ENCODE data around the gene CAPN10. TPM values are rescaled to one million over a fixed set of nuclear protein-coding genes. Genes with fewer than 3 reads are reported as not detected.
A peak's percentile ranks its signal among the peaks of the same experiment; 100 is the strongest.

Gene CAPN10
- total RNA-seq, 1 experiment from 2014 or later: 15.4 TPM

DNA sequence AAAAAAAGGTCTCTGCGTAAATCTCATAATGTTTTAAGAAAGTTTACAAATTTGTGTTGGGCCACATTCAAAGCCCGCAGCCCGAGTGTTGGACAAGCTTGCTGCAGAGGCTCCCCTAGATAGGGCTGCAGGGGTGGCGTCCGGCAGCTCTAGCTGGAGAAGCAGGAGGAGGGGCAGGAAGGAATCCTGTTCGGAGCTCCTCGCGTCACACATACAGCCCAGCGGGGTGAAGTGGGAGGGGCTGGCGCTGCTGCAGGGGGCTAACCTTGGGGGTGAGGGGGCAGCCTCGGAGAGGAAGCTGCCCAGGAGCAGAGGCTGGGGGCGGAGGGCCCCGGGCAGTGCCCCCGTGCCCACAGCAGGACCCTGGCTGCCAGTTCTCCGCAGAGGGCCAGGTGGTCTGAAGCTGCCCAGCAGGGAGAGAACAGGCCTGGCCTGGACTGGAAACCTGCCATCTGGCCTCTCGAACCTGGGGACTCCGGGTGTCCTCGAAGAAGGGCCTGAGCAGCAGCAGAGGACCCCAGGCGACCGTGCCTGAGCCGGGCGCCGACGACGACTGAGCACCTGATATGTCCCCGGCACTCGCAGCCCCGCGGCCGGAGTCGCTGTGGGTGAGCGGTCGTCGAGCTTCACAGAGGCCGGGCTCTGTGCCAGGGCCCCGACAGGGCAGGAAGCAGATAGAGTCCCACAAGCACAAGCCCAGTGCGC is 36.1 kb downstream of the CAPN10 start:
- no peak for DNase-seq (ENCODE audit: low spot score)

GRCh38 chr2:240623531-240624010 is 37.0 kb downstream of the CAPN10 start:
- no peak for DNase-seq (ENCODE audit: low spot score)

DNA sequence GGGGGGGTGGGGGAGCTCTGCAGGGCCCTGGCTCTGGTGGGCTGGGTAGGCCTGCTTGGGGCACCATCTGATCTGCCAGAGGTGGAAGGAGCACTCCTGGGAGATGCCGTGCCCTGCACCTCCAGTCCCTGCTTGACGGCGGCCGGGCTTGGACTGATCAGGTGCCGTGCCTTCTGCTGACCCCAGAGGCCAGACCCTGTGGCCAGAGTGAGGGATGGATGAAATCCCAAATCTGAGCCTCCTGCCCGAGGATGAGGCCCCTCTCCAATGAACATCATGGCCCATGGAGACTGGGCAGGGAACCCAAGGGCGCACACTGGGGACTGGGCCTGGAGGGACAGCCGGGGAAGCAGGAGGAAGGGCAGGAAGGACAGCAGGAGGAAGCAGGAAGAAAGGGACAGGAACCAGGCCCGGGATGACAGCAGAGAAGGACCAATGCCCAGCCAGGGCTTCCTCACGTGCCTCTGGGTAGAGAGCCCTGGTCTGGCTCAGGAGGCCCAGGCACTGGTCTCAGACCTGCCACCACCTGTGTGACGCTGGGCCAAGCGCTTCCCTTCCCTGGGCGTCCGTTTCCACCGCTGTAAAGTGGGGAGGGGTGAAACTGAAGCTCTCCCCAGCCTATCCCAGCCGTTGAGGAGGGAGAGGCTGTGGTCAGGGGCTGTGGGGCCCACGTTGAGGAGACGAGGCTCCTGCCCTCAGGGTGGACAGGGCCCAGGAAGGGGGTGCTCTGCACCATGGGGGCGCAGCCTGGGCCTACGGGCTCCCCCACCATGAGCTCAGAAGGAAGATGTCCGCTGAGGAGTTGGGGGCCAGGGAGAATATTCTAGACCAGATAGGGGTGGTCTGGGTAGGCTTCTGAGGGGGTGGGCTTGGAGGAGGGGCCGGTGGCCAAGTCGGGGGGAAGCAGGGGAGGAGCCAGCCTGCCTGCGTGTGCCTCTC is 37.7 kb downstream of the CAPN10 start:
- DNase-seq (ENCODE audit: low spot score): no peak

DNA sequence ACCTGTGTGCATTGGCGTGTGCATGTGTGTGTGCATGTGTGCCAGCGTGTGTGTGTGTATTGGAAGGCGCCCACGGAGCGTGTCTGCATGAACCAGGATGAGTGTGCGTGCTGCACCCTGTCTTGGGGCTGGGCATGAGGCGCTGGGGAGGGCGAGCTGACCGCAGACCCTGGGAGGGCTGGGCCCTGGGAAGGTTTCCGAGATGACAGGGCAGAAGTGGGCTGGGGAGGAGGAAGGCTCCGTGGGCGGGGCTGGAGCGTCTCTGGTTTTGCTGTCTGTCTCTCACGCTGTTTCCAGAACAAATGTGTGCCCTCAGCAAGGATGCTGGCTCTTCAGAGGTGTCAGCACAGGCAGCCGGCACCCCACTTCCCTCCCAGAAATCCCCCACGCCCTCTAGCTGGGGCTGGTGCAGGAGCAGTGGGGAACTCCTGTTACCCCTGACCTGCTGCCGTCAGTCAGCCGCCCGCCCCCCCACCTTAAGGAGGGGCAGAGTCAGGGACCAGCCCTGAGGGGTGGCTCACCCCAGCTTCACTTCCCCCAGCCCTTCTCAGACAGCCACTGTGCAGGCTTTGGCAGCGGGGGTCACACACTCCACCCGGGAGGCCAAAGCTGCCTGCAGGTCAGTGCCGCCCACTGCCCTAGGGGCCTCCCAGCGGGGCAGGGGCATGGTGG is 38.6 kb downstream of the CAPN10 start, which contains the start of gene GPR35:
Gene GPR35 (plus strand): TSS at position 531 of the 672 bp plus-strand sequence. CDS start 4,473 bp downstream, outside the sequence.
- peak; percentile 82 for DNase-seq (ENCODE audit: low spot score)

DNA sequence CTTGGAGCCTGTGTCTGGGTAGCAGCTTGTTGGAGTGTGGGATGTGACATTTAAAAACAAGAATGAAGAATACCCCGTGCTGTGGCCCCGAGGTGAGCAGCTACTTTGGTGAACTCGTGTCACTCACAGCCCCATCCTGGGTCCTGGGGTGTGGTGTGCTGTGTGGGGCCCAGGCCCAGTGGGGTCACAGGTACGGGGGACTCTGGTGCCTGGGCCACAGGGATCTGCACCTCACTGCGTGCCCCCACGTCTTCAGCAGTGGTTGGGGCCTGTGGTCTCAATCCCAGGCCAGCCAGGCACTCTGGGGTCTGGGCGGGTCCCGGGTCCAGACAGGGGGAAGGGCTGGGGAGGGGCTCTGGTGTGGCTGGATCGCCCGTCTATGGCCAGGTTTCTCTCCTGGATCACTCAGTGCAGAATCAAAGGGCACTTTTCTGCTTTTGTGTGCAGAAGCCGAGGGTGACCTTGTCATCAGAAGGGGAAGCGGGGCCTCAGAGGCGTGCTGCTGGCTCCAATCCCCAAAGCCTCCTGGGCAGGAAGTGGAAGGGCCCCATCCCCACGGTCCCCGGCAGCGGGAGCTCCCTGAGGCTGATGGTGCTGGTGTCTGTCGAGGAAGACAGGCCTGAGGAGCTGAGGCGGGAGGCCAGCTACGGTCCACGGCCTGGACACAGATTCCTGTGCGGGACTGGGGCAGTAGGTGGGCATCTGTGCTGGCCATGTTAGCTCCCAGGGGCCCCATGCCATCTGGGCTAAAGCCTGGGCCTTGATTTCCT is 40.2 kb downstream of the CAPN10 start:
- DNase-seq (ENCODE audit: low spot score): no peak

- no peak for DNase-seq (ENCODE audit: low spot score)
Measured at GRCh38 chr2:240627736-240628506, 41.4 kb downstream of the CAPN10 start.

GRCh38 chr2:240628507-240628807 is 41.9 kb downstream of the CAPN10 start:
- no peak for DNase-seq (ENCODE audit: low spot score)

GRCh38 chr2:240628808-240629618 is 42.5 kb downstream of the CAPN10 start:
- no peak for DNase-seq (ENCODE audit: low spot score)

DNA sequence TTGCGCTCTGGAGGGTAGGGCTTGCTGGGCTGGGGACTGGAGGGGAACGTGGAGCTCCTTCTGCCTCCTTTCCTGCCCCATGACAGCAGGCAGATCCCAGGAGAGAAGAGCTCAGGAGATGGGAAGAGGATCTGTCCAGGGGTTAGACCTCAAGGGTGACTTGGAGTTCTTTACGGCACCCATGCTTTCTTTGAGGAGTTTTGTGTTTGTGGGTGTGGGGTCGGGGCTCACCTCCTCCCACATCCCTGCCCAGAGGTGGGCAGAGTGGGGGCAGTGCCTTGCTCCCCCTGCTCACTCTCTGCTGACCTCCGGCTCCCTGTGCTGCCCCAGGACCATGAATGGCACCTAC is 43.1 kb downstream of the CAPN10 start:
- DNase-seq (ENCODE audit: low spot score): no peak

DNA sequence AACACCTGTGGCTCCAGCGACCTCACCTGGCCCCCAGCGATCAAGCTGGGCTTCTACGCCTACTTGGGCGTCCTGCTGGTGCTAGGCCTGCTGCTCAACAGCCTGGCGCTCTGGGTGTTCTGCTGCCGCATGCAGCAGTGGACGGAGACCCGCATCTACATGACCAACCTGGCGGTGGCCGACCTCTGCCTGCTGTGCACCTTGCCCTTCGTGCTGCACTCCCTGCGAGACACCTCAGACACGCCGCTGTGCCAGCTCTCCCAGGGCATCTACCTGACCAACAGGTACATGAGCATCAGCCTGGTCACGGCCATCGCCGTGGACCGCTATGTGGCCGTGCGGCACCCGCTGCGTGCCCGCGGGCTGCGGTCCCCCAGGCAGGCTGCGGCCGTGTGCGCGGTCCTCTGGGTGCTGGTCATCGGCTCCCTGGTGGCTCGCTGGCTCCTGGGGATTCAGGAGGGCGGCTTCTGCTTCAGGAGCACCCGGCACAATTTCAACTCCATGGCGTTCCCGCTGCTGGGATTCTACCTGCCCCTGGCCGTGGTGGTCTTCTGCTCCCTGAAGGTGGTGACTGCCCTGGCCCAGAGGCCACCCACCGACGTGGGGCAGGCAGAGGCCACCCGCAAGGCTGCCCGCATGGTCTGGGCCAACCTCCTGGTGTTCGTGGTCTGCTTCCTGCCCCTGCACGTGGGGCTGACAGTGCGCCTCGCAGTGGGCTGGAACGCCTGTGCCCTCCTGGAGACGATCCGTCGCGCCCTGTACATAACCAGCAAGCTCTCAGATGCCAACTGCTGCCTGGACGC is 43.6 kb downstream of the CAPN10 start:
- DNase-seq (ENCODE audit: low spot score): no peak

DNA sequence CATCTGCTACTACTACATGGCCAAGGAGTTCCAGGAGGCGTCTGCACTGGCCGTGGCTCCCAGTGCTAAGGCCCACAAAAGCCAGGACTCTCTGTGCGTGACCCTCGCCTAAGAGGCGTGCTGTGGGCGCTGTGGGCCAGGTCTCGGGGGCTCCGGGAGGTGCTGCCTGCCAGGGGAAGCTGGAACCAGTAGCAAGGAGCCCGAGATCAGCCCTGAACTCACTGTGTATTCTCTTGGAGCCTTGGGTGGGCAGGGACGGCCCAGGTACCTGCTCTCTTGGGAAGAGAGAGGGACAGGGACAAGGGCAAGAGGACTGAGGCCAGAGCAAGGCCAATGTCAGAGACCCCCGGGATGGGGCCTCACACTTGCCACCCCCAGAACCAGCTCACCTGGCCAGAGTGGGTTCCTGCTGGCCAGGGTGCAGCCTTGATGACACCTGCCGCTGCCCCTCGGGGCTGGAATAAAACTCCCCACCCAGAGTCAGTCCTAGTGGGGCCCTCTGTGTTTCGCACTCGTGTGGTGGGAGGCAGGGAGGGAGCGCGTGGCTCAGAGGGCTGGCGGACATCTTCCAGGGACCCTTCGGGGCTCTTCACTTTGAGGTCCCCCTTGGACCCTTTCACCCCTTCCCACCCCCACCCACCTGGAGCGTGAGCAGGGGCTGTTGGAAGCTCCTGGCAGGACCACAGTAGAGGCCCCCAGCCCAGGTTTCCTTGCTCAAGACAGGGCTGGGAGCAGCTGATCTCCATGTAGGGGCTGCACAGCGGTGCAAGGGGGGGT is 44.4 kb downstream of the CAPN10 start:
- no peak for DNase-seq (ENCODE audit: low spot score)

DNA sequence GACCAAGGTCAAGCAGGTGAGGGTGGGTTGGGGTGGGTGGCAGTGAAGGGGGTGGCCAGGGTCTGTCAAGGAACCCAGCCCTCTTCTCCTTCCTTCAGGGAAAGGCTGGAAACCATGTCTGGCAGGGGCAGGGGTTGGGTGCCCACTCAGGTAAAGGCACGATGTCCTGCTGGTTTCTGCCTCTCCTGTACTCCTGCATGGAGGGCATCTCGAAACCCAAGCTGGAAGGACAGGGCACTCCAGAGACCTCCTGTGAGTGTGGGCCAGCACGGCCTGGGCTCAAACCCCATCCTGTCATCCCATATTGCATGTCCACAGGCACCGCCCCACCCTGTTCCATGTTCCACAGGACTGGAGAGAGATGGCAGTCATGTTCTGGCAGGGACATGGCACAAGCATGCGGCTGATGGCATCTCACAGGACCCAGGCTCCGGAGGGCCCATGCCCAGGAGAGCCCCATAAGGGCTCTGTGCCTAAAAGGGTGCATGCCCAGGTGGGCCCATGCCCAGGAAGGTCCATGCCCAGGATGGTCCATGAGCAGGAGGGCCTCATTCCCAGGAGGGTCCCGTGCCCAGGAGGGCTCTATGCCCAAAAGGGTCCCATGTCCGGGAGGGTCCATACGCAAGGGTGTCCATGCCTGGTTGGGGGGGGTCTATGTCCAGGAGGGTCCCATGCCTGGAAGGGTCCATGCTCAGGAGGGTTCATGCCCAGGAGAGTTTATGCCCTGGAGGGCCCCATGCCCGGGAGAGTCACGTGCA is 45.2 kb downstream of the CAPN10 start:
- no peak for DNase-seq (ENCODE audit: low spot score)

DNA sequence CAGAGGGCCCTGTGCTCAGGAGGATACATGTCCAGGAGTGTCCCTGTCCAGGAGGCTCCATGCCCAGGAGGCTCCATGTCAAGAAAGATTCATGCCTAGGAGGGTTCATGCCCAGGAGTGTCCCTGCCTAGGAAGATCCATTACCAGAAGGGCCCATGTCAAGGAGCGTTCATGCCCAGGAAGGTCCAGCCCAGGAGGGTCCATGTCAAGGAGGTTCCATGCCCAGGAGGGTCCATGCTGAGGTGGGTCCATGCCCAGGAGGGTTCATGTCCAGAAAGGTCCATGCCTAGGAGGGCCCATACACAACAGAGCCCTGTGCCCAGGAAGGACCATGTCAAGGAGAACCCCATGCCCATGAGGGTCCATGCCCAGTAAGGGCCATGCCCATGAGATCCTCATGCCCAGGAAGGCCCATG is 45.8 kb downstream of the CAPN10 start:
- no peak for DNase-seq (ENCODE audit: low spot score)

DNA sequence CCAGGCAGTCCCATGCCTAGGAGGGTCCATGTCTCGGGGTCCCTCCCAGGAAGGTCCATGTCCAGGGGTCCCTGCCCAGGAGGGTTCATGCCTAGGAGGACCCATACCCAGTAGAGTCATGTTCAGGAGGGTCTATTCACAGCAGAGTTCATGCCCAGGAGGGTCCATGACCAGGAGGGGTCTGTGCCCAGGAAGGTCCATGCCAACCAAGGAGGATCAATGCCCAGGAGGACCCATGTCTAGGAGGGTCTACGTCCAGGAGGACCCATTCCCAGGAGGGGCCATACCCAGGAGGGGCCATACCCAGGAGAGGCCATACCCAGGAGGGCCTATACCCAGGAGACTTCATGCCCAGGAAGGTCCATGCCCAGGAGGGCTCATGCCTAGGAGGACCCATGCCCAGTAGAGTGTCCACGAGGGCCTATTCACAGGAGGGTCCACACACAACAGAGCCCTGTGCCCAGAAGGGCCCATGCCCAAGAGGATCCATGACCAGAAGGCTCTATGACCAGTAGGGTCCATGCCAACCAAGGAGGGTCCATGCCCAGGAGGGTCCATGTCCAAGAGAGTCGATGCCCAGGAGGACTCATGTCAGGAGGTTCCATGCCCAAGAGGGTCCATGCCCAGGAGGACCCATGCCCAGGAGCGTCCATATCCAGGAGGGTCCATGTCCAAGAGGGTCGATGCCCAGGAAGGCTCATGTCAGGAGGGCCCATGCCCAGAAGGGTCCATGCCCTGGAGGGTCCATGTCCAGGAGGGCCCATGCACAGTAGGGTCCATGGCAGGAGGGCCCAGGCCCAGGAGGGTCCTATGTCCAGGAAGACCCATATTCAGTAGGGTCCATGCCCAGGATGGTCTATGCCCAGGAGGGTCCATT is 48.8 kb downstream of the CAPN10 start:
- DNase-seq (ENCODE audit: low spot score): no peak

DNA sequence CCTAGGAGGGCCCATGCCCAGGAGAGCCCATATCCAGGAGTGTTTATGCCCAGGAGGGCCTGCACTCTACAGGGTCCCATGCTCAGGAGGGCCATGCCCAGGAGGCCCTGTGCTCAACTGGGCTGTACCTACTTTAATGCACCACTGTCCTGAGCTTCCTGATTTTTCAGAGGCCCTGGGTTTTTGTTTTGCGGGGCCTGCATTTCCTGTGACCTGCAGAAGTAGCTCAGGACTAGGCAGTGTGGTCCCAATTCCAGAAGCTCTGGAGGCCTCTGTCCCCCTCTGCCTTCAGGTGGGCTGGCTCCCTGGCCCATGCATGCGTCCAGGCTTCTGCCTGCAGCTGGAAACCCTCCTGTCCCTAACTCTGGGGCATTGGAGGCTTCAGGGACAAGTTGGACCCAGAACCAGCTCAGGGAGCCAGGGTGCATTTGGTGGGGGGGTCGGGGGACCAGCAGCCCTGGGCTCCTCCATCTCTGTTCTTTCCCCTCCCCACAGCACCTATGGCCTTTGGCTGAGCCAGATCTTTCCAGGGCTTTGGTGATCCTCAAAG is 49.5 kb downstream of the CAPN10 start:
- no peak for DNase-seq (ENCODE audit: low spot score)

DNA sequence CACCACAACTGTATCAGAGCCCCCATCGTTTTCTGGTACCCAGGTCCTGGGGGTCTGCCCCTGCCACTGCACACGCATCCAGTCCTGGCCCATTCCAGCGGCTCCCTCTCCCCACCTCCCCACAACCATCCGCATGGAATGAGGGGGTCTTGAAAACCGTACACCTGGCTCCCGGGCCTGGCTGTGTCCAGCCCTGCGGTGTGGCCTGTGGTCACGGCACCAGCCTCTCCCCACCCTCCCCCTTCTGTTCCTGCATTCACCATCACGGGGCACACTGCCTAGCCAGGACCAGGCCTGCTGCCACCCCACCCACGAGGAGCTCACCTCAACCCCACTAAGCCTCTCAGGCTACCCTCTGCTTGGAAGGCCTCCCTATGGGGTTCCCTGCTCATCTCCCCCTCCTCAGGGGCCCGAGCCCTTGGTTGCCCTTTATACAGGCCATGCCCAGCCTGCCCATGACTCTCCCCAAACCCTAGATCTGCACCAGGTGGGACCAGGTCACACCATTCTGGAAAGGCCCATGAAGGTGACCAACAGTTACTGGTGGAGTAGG is 50.1 kb downstream of the CAPN10 start:
- no peak for DNase-seq (ENCODE audit: low spot score)
